ENCODE measurements around the gene DSCAML1. TPM values are rescaled to one million over a fixed set of nuclear protein-coding genes. Genes with fewer than 3 reads are reported as not detected.
"Not testable (repeated sequence)": the region's sequence is repeated elsewhere in the genome, so short reads cannot be mapped to it uniquely, and the experiment has no call there.

DSCAML1 gene
- total RNA-seq, 1 donor: not detected

- DNase-seq (ENCODE audit: low read depth): peak; percentile 70
- TF ChIP-seq CTCF (IDR thresholded peaks at IDR 0.05; ENCODE audit: insufficient read depth, low read depth, low read length): peak; percentile 99
- peak overlapping the region; percentile 23 for H3K4me3 ChIP-seq (ENCODE audit: low read depth, low read length)
These were observed 20.5 kb upstream of the DSCAML1 start for GRCh38 chr11:117817368-117818040.

- no peak for TF ChIP-seq CTCF (IDR thresholded peaks at IDR 0.05; ENCODE audit: insufficient read depth, low read depth, low read length)
- no peak overlapping the region for H3K4me3 ChIP-seq (ENCODE audit: low read depth, low read length)
- no peak for DNase-seq (ENCODE audit: low read depth)
These were observed 19.9 kb upstream of the DSCAML1 start for GRCh38 chr11:117816846-117817367.

GRCh38 chr11:117816151-117816741, 19.2 kb upstream of the DSCAML1 start:
- no peak overlapping the region for H3K4me3 ChIP-seq (ENCODE audit: low read depth, low read length)
- DNase-seq (ENCODE audit: low read depth): no peak
- TF ChIP-seq CTCF (IDR thresholded peaks at IDR 0.05; ENCODE audit: insufficient read depth, low read depth, low read length): no peak

GRCh38 chr11:117815262-117815803, 18.3 kb upstream of the DSCAML1 start:
- no peak for DNase-seq (ENCODE audit: low read depth)
- TF ChIP-seq CTCF (IDR thresholded peaks at IDR 0.05; ENCODE audit: insufficient read depth, low read depth, low read length): no peak
- H3K4me3 ChIP-seq (ENCODE audit: low read depth, low read length): no peak overlapping the region

- DNase-seq (ENCODE audit: low read depth): no peak
- no peak overlapping the region for H3K4me3 ChIP-seq (ENCODE audit: low read depth, low read length)
- TF ChIP-seq CTCF (IDR thresholded peaks at IDR 0.05; ENCODE audit: insufficient read depth, low read depth, low read length): no peak
These were observed 17.8 kb upstream of the DSCAML1 start for GRCh38 chr11:117814766-117815261.

GRCh38 chr11:117814204-117814765, 17.3 kb upstream of the DSCAML1 start:
- TF ChIP-seq CTCF (IDR thresholded peaks at IDR 0.05; ENCODE audit: insufficient read depth, low read depth, low read length): no peak
- H3K4me3 ChIP-seq (ENCODE audit: low read depth, low read length): no peak overlapping the region
- no peak for DNase-seq (ENCODE audit: low read depth)

GRCh38 chr11:117810056-117810451, 13.0 kb upstream of the DSCAML1 start:
- not testable (repeated sequence) for H3K4me3 ChIP-seq (ENCODE audit: low read depth, low read length); DNase-seq (ENCODE audit: low read depth)
